Endothelial cell of umbilical vein (primary cell): Measurements from ENCODE around the gene VWCE. TPM values are rescaled to one million over a fixed set of nuclear protein-coding genes. Genes with fewer than 3 reads are reported as not detected.

Experiments
- BruUV-seq: library from RNA; stranded (reverse); fragments of 400-500 nt; replicated peaks from 2 replicates; lab custom pipeline; 2021; lab: Mats Ljungman, UMichigan
- CTCF ChIA-PET: fragments of 300-600, 350-600 bp; sonication (Branson Sonifier 250); formaldehyde crosslinking; loops from one replicate; lab custom pipeline; 2021; ENCODE audit warnings: antibody characterized with exemption, inconsistent platforms; lab: Charles Lee
- POLR2A ChIA-PET: fragments of 300-600, 350-600 bp; sonication (Branson Sonifier 250); formaldehyde crosslinking; loops from one replicate; lab custom pipeline; 2021; ENCODE audit warnings: antibody characterized with exemption, inconsistent platforms; lab: Charles Lee
- DNase-seq: peaks from one replicate; pipeline ENCODE4 v3.0.0-alpha.2; 2011; ENCODE audit warnings: low read depth, low spot score
- FAIRE-seq: peaks from 2 replicates; lab custom pipeline; 2011; peaks lifted over from hg19 to GRCh38; lab: Jason Lieb, UNC
- H2AFZ ChIP-seq: 2 replicates; pipeline ENCODE4 v1.6.0; 2012; ENCODE audit warnings: low read depth, low read length, control low read depth, inconsistent platforms
- H3K27ac ChIP-seq: 2 replicates; pipeline ENCODE4 v1.5.1; 2011; ENCODE audit warnings: low read depth, mild to moderate bottlenecking, control low read depth, low read length, moderate library complexity; ENCODE audit not compliant: insufficient read depth
- H3K27me3 ChIP-seq, 2 experiments: 2 replicates each; pipeline versions ENCODE4 v1.6.0 to v1.6.1; 2011; ENCODE audit warnings: low read length in 2 of 2, mixed read lengths in 1 of 2; ENCODE audit not compliant: control insufficient read depth in 2 of 2, insufficient read depth in 2 of 2
- H3K36me3 ChIP-seq, 2 experiments: 2 replicates in 1 of 2; 3 replicates in 1 of 2; pipeline ENCODE4 v1.5.1; 2011; ENCODE audit warnings: low read length in 2 of 2, mild to moderate bottlenecking in 1 of 2, moderate library complexity in 1 of 2; ENCODE audit not compliant: control insufficient read depth in 2 of 2, insufficient read depth in 2 of 2; ENCODE audit errors: extremely low read depth in 1 of 2
- H3K4me1 ChIP-seq: 3 replicates; pipeline ENCODE4 v1.5.1; 2011; ENCODE audit warnings: mild to moderate bottlenecking, low read length; ENCODE audit not compliant: control insufficient read depth, insufficient read depth; ENCODE audit errors: extremely low read depth
- H3K4me2 ChIP-seq: 2 replicates; pipeline ENCODE4 v1.6.1; 2011; ENCODE audit warnings: low read length, control low read depth, mixed read lengths; ENCODE audit not compliant: insufficient read depth
- H3K4me3 ChIP-seq, 3 experiments: fragments of 200-600 bp in 1 of 3; sonication (generic), shearing (Covaris generic) in 1 of 3; replicated peaks in 1 of 3; 2 replicates each; pipeline ENCODE4 v1.5.1; 2011 to 2016; ENCODE audit warnings: control low read depth in 3 of 3, low read length in 3 of 3, mild to moderate bottlenecking in 2 of 3, inconsistent platforms in 1 of 3, low read depth in 1 of 3, moderate library complexity in 1 of 3; ENCODE audit not compliant: insufficient read depth in 1 of 3
- H3K79me2 ChIP-seq: 2 replicates; pipeline ENCODE4 v1.6.0; 2012; ENCODE audit warnings: low read length, inconsistent platforms; ENCODE audit not compliant: control insufficient read depth, insufficient read depth
- H3K9ac ChIP-seq: replicated peaks from 2 replicates; pipeline ENCODE3; 2011; ENCODE audit warnings: low read length, control low read depth; ENCODE audit not compliant: insufficient read depth; ENCODE audit errors: extremely low read depth
- H3K9me1 ChIP-seq: replicated peaks from 3 replicates; pipeline ENCODE4 v1.6.0; 2011; ENCODE audit warnings: mild to moderate bottlenecking, low read length; ENCODE audit not compliant: control insufficient read depth, insufficient read depth; ENCODE audit errors: extremely low read depth
- H3K9me3 ChIP-seq: replicated peaks from 2 replicates; pipeline ENCODE4 v1.5.1; 2012; ENCODE audit warnings: low read length, inconsistent platforms; ENCODE audit not compliant: control insufficient read depth, insufficient read depth
- H4K20me1 ChIP-seq: replicated peaks from 2 replicates; pipeline ENCODE3; 2011; ENCODE audit warnings: mild to moderate bottlenecking, low read length; ENCODE audit not compliant: control insufficient read depth, insufficient read depth; ENCODE audit errors: extremely low read depth
- CTCF ChIP-seq, 2 donors: IDR thresholded peaks; 1 replicate in 1 of 2; 2 replicates in 1 of 2; pipeline ENCODE4 v1.5.1; 2011; ENCODE audit warnings: low read length in 2 of 2, mild to moderate bottlenecking in 2 of 2, moderate library complexity in 2 of 2, control low read depth in 1 of 2, inconsistent platforms in 1 of 2, low read depth in 1 of 2; ENCODE audit not compliant: insufficient read depth in 1 of 2; ENCODE audit errors: extremely low read depth in 1 of 2
- EZH2 ChIP-seq: IDR thresholded peaks from 2 replicates; pipeline ENCODE4 v1.6.1; 2012; ENCODE audit warnings: borderline replicate concordance, low read depth, mild to moderate bottlenecking, moderate library complexity, low read length, inconsistent platforms; ENCODE audit not compliant: severe bottlenecking
- FOS ChIP-seq: IDR thresholded peaks from 2 replicates; pipeline ENCODE4 v1.6.1; 2011; ENCODE audit warnings: mild to moderate bottlenecking, low read length, moderate library complexity, borderline replicate concordance; ENCODE audit not compliant: insufficient read depth
- GATA2 ChIP-seq: IDR thresholded peaks from 2 replicates; pipeline ENCODE4 v1.7.0; 2011; ENCODE audit warnings: low read depth, mild to moderate bottlenecking, moderate library complexity, mixed read lengths, low read length; ENCODE audit not compliant: insufficient read length, insufficient read depth
- JUN ChIP-seq: IDR thresholded peaks from 2 replicates; pipeline ENCODE4 v1.6.1; 2011; ENCODE audit warnings: borderline replicate concordance, low read depth; ENCODE audit not compliant: insufficient read length, insufficient read depth
- MAX ChIP-seq: IDR thresholded peaks from 2 replicates; pipeline ENCODE4 v1.6.1; 2011; ENCODE audit not compliant: insufficient read depth, insufficient read length
- MYC ChIP-seq: IDR thresholded peaks from one replicate; pipeline ENCODE4 v1.6.1; 2011; ENCODE audit warnings: mild to moderate bottlenecking, low read depth, low read length
- POLR2A ChIP-seq: IDR thresholded peaks from 2 replicates; pipeline ENCODE4 v1.6.1; 2012; ENCODE audit warnings: low read depth, mild to moderate bottlenecking, control low read depth, low read length
- POLR2AphosphoS5 ChIP-seq: IDR thresholded peaks from 2 replicates; pipeline ENCODE4 v1.6.1; 2012; ENCODE audit warnings: low read depth, mild to moderate bottlenecking, control low read depth, low read length, moderate library complexity; ENCODE audit not compliant: insufficient read depth
- dilution Hi-C: fragments of 300-500 bp; cut with MboI; formaldehyde crosslinking; loops from one replicate; pipeline ENCODE4 v1.15.0; 2019; ENCODE audit warnings: low sequenced_read_pairs; ENCODE audit not compliant: extremely low pct_ligation_motif_present
- intact Hi-C: fragments of 100-400 bp; cut with micrococcal nuclease; formaldehyde crosslinking; loops from one replicate; pipeline ENCODE4 v1.10.0; 2022
- polyA plus RNA-seq, 4 experiments: library from polyadenylated mRNA; depleted of rRNA in 3 of 4; stranded (reverse) in 3 of 4; unstranded in 1 of 4; fragments of >200 nt; gene quantifications; 2 replicates each; pipeline versions ENCODE4 v1.2.1 to v1.2.3, GENCODE V29; 2011 to 2012; ENCODE audit warnings: missing spikeins in 1 of 4
- total RNA-seq: library from RNA; stranded (reverse); gene quantifications from 2 replicates; pipeline ENCODE4 v1.2.3, GENCODE V29; 2021

The VWCE gene
- total and polyA plus RNA-seq, 2 donors (not counting 3 experiments of a cell fraction or from before 2014, with no cell fraction given) = 6.5 to 14.4 TPM

GRCh38 chr11:61297746-61298145 is 2.6 kb upstream of the VWCE start:
- peak; percentile 96 for FAIRE-seq
- peaks cover 15 to 23% of the 10 kb centered on the region in 2 experiments for H3K36me3 ChIP-seq
- peaks cover 5 to 9% of the 10 kb centered on the region in 2 experiments for H3K27me3 ChIP-seq
- intact Hi-C loops = loop anchor here (1.0 kb wide), 1 partner anchor 88 kb away; no protein-coding TSS in a partner anchor
- H3K9me3 ChIP-seq = no peaks in the 10 kb centered on the region
- no peaks in the 10 kb centered on the region for H3K9me1 ChIP-seq
- no peak overlapping the region for H3K9ac ChIP-seq
- peaks cover 41% of the 10 kb centered on the region for H3K4me1 ChIP-seq
- POLR2A ChIA-PET = no interaction called here
- TF ChIP-seq EZH2 (no peak), MAX (no peak), MYC (no peak), CTCF (IDR thresholded peaks at IDR 0.05; ENCODE audit: extremely low read depth in 1 of 2, insufficient read depth in 1 of 2, low read depth in 1 of 2, low read length in 2 of 2) (no peak), JUN (peak; percentile 65), FOS (peak; percentile 85), GATA2 (peak; percentile 9), POLR2A (no peak), POLR2AphosphoS5 (peak; percentile 77)
- dilution Hi-C loops = no loop called here
- H3K4me2 ChIP-seq = peak overlapping the region; percentile 49
- no peak overlapping the region for H3K4me3 ChIP-seq
- BruUV-seq = no TSS peak
- H4K20me1 ChIP-seq = no peaks in the 10 kb centered on the region
- no peak overlapping the region for H2AFZ ChIP-seq
- peak overlapping the region; percentile 84 for H3K27ac ChIP-seq
- CTCF ChIA-PET = interaction anchor here (1.3 to 1.5 kb wide), 2 partner anchors 43 to 88 kb away, joined by 4 to 5 read pairs; no protein-coding TSS in a partner anchor
- no peaks in the 10 kb centered on the region for H3K79me2 ChIP-seq
- DNase-seq = peak; percentile 94
